ENCODE results near the gene SH3PXD2A.

Gene SH3PXD2A

DNA sequence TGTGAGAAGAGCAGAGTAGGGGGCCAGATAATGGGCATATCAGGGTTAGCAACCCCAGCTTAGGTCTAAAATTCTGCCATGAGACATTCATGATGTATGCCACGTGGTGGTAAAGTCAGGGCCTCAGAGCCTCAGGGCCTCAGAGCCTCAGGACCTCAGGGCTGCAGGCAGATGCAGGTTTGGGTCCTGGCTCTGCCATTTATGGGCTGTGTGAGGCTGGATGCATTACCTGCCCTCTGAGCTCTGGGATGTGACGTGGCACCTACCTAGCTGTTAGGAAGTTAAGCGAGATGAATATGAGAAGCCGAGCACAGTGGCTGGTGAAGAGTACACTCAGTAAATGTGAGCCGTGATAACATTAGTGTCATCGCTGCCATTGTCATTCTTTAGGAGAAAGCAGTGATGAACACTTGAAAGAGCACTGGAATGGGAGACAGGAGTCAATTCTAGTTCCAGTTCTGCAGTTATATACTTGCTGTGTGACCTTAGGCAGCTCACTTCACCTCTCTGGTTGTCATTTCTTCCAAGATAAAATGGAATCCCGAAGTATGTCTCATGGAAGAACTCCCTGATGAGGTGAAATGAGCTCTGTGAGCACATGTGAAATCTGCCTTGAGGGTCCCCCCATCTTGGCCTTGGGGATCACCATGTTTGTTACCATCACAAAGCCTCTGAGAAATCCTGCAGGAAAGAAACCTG is 127.2 kb downstream of the SH3PXD2A start:
- no peak for DNase-seq

DNA sequence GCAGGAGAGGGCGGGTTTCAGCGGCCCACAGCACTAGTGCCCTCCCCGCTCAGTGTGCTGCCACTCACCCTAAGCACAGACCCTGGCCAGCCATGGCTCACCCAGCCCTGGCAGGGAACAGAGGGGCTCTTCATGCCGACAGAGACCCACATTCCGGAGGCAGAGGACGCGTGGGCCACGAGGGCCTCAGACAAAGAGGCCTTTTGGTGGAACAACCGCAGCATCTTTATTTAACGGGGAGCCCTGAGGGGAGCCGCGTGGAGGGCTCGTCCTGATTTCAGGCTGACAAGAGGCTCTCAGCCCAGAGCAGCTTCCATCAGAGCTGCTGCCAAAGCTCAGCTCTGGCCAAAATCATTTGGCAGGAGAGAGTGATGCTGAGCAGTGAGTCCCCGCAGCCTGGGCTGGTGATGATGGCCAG is 127.8 kb downstream of the SH3PXD2A start:
- peak in 56 of 58 donors; percentile 17 to 90 (median 62) for DNase-seq

DNA sequence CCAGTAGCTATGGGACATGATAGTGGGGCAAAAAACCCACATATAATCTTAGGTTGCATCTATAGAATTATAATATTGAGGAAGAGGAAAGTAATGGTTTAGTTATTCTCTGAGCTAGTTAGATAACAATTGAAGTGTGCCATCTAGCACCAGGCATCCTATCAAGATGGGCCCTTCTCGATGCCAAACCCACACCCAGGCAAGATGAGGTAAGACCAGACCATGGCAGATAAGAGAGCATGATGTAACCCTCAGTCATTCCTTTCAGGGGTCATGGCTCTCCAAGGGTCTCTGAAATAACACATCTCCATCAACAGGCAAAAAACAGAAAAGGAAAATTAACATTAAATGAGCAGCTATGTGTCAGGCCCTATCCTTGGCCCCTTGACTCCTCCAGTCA is 128.7 kb downstream of the SH3PXD2A start:
- no peak for DNase-seq

DNA sequence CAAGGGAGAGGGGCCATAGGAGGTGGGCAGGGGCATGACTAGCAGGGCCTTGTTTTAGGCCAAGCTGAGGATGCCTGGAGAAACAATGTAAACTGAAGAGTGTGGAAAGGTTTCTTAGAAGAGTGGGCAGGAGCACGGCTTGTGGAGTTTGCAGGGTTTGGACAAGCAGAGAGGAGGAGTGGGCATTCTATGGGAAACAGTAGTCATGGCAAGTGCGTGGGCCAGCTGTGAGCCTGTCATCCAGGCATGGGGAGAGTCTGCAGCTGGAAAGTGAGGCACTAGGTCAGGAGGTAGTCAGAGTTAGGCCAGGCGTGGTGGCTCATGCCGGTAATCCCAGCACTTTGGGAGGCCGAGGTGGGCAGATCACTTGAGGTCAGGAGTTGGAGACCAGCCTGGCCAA is 130.1 kb downstream of the SH3PXD2A start:
- no peak for DNase-seq

- DNase-seq, result no peak
Observed at GRCh38 chr10:103724771-103725170, 130.6 kb downstream of the SH3PXD2A start.

DNA sequence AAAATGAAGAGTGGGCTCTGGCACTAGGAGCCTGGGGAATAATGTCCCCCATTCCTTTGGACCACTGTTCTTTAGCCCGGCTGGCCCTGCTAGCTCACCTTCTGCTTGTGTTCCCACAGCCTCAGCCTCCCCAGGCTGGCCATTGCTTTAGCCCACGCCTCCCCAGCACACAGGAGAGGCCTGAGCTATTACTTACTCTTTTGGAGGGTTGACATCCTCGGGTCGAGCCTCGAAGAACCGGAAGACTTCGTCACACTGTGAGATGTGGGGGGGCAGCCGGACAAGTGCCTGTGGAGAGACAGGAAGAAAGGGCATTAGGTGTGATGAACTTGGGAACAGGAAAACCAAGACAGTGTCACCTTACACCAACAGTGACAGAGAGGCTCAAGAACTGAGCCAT is 131.3 kb downstream of the SH3PXD2A start:
- no peak for DNase-seq

DNA sequence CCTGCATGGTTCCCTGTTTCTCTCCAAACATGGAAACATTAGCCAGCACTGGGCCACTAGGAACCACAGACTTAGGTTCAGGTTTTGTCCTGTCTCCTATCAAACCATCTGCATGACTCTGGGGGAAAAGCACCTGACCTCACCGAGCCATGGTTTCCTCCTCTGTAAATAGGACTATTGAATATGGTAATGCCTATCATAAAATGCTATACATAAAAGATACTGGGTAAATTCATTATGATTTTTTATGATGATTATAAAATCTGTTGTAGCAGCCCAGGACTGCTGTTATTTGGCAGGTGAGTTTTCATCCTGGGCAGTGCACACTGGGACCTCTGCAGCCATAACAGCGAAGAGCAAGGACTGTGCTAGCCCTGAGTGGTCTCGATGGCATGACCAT is 131.8 kb downstream of the SH3PXD2A start:
- no peak for DNase-seq

GRCh38 chr10:103722632-103723031 is 132.7 kb downstream of the SH3PXD2A start:
- no peak for DNase-seq

- DNase-seq, result no peak
Observed at GRCh38 chr10:103720964-103721335, 134.4 kb downstream of the SH3PXD2A start.

DNA sequence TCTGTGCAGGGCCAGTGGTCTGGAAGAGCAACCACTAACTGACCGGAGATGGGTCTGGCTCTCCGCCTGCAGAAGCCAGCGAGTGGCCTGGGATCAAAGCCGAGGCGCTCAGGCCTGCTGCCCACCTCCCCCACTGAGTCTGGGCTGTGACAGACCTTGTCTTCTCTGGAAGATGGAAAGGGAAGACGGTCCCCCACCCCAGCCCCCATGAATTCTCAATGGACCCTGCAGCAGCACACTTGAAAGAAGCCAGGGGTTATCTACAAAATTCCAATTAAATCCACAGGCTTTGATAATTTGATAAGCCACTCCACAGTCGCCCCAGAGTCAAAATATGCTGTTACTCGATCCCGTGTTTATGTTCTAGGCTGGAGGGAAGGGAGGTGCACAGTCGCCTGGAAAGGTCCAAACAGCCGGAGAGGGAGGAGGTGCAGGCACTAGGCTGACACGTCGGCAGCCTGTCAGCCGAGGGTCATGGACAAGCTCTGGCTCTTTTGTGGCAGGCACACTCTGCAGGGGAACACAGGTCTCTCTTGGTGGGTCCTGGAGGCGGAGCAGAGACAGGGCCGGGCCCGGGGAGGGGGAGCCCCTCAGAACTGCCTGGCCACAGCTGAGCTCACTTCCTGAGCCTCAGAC is 134.9 kb downstream of the SH3PXD2A start:
- no peak for DNase-seq

- no peak for DNase-seq
Observed at GRCh38 chr10:103719036-103719435, 136.3 kb downstream of the SH3PXD2A start.

- no peak for DNase-seq
Observed at GRCh38 chr10:103718247-103718620, 137.1 kb downstream of the SH3PXD2A start.

GRCh38 chr10:103717341-103718246 is 137.8 kb downstream of the SH3PXD2A start:
- peak in 1 of 58 donors; percentile 29 for DNase-seq

DNA sequence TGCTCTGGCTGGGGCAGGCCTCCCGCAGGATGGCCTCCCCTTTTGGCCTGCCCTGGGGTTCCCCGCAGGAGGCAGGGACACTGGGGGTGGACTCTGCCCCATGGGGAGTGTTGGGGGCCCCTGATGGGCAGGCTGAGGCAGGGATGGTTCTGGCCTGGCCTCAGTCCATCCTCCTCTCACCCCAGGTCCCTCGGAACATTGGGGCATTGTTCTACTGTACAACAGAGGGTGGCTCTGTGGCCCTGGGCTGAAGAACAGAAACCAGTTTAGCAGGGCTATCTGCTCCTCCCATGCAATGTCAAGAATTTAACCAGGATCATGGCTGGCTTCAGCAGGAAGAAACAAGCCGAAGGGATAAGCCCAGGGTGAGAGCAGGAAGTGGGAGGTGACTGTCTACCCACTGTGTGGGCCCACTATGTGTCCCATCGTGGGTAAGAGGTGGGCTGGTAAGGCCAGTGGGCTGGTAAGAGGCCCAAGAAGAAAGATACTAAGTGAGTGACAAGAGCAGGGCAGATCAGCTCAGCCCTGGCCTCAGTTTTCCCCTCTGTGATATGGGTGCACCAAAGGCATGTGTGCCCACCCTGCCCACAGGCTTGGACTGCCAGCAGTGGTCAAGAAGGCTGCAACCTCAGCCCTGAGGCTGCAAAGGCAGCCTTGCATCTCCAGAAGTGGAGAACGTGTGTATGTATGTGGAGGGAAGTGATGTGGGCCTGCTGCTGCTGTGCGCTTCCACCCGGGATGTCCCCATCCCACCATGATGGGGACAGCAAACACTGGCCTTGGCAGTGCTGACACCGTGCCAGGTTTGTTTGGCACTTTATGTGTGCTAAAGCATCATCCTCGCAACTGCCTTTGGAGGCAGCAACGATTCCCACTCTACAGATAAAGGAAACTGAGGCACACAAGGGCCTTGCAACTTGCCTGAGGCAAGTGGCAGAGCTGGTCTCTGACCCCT is 138.9 kb downstream of the SH3PXD2A start:
- DNase-seq, result peak in 38 of 58 donors; percentile 14 to 87 (median 57)

GRCh38 chr10:103715430-103715829 is 139.9 kb downstream of the SH3PXD2A start:
- peak in 14 of 58 donors; percentile 10 to 59 (median 32) for DNase-seq

DNA sequence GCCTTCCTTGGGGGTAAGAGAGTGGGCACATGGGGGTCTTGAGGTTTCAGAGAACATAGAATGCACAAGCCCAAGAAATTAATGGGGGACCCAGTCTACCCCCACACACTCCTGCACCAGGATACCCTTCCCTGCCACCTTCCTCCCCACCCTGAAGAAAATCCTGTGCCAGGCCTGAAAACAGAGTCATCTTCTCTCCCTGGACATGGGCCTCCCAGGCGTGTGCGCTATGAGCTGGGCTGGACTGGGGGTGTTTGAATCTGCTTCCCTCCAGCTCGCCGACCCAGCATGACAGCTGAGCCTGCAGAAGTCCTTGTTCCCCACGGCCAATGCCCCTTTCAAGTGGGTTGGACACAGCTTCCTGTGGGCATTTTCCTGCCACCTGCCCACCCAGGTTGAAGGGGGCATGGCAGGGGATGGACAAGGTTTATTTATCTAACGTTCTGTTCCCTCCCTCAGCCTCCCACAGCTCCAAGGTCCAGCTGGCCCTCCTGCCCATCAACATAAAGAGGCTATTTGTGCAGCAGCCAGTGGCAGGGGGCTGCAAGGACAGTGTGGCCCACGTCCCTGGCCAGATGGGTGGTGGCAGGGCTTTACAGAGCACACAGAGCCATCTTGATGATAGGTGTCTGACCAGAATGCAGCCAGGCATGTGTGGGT is 141.0 kb downstream of the SH3PXD2A start:
- DNase-seq, result no peak

GRCh38 chr10:103713676-103714075 is 141.7 kb downstream of the SH3PXD2A start:
- DNase-seq, result no peak

GRCh38 chr10:103712898-103713498 is 142.4 kb downstream of the SH3PXD2A start:
- peak in 54 of 58 donors; percentile 33 to 90 (median 75) for DNase-seq

- DNase-seq, result peak in 3 of 58 donors; percentile 22 to 40 (median 29)
Observed at GRCh38 chr10:103712146-103712545, 143.2 kb downstream of the SH3PXD2A start.
